GM23338 (cell line): ENCODE data around the gene RBM38. TPM values are rescaled to one million over a fixed set of nuclear protein-coding genes. Genes with fewer than 3 reads are reported as not detected.

Experiments used
- ATAC-seq: fragments of 200-7000 bp; cut with Tn5 transposase; 3 replicates; pipeline ENCODE4 v1.9.1; 2020
- DNase-seq: peaks from one replicate; pipeline ENCODE4 v3.0.0-alpha.2; 2015; ENCODE audit warnings: low spot score
- H2AFZ ChIP-seq: fragments of 200-600 bp; sonication (generic); 2 replicates; pipeline ENCODE4 v1.8.0; 2016; ENCODE audit warnings: antibody characterized with exemption, mild to moderate bottlenecking, moderate library complexity
- H3F3A ChIP-seq: fragments of 200-600 bp; sonication (generic); replicated peaks from 2 replicates; pipeline ENCODE4 v1.8.0; 2017; ENCODE audit warnings: antibody characterized with exemption, mixed run types, low read depth
- H3K27ac ChIP-seq: fragments of 200-600 bp; sonication (generic); 2 replicates; pipeline ENCODE4 v1.6.1; 2016; ENCODE audit warnings: low read depth
- H3K27me3 ChIP-seq: fragments of 200-600 bp; sonication (generic); 2 replicates; pipeline ENCODE4 v1.8.0; 2016; ENCODE audit warnings: mild to moderate bottlenecking, mixed run types, moderate library complexity; ENCODE audit not compliant: insufficient read depth
- H3K36me3 ChIP-seq: fragments of 200-600 bp; sonication (generic); 2 replicates; pipeline ENCODE4 v1.8.0; 2016; ENCODE audit warnings: mild to moderate bottlenecking; ENCODE audit not compliant: insufficient read depth
- H3K4me1 ChIP-seq: fragments of 200-600 bp; sonication (generic); 2 replicates; pipeline ENCODE4 v1.8.0; 2016; ENCODE audit warnings: mild to moderate bottlenecking, moderate library complexity; ENCODE audit not compliant: insufficient read depth
- H3K4me2 ChIP-seq: fragments of 200-600 bp; sonication (generic); 2 replicates; pipeline ENCODE4 v1.7.1; 2017; ENCODE audit warnings: mixed run types
- H3K4me3 ChIP-seq: fragments of 200-600 bp; sonication (generic); 2 replicates; pipeline ENCODE4 v1.6.1; 2016; ENCODE audit warnings: mixed run types
- H3K79me2 ChIP-seq: fragments of 200-600 bp; sonication (generic); replicated peaks from 2 replicates; pipeline ENCODE4 v1.8.0; 2017; ENCODE audit warnings: mild to moderate bottlenecking; ENCODE audit not compliant: insufficient read depth
- H3K9me2 ChIP-seq: fragments of 200-600 bp; sonication (generic); 2 replicates; pipeline ENCODE4 v1.8.0; 2017; ENCODE audit not compliant: insufficient read depth
- H4K20me1 ChIP-seq: fragments of 200-600 bp; sonication (generic); replicated peaks from 2 replicates; pipeline ENCODE4 v1.8.0; 2017; ENCODE audit warnings: mild to moderate bottlenecking; ENCODE audit not compliant: insufficient read depth
- H3K27ac Mint-ChIP-seq: 2 replicates; pipeline ENCODE4 v1.8.0; 2020; ENCODE audit warnings: inconsistent platforms, mild to moderate bottlenecking, moderate library complexity, mixed read lengths
- H3K27me3 Mint-ChIP-seq: 3 replicates; pipeline ENCODE4 v1.8.0; 2022; ENCODE audit warnings: low read depth, mild to moderate bottlenecking, moderate library complexity, mixed read lengths, inconsistent platforms; ENCODE audit not compliant: insufficient read depth, poor library complexity
- H3K36me3 Mint-ChIP-seq: 3 replicates; pipeline ENCODE4 v1.8.0; 2021; ENCODE audit warnings: low read depth, mild to moderate bottlenecking, inconsistent platforms, moderate library complexity, mixed read lengths
- H3K4me1 Mint-ChIP-seq: 3 replicates; pipeline ENCODE4 v1.8.0; 2020; ENCODE audit warnings: mild to moderate bottlenecking, inconsistent platforms, mixed read lengths
- H3K4me3 Mint-ChIP-seq: 3 replicates; pipeline ENCODE4 v1.8.0; 2021; ENCODE audit warnings: moderate library complexity, mild to moderate bottlenecking, inconsistent platforms, mixed read lengths
- H3K9me3 Mint-ChIP-seq: 3 replicates; pipeline ENCODE4 v1.8.0; 2020; ENCODE audit warnings: moderate library complexity, mild to moderate bottlenecking, inconsistent platforms, mixed read lengths
- CREB1 ChIP-seq: fragments of 250-450 bp; sonication (Bioruptor Pico); IDR thresholded peaks from 2 replicates; pipeline ENCODE4 v1.5.0; 2020; ENCODE audit warnings: low read depth, mild to moderate bottlenecking, moderate library complexity
- CTCF ChIP-seq, 2 experiments: fragments of 200-600 bp in 1 of 2; sonication (generic) in 1 of 2; conservative IDR thresholded peaks; 2 replicates each; pipeline versions ENCODE4 v1.5.1 to v1.6.1; 2016 to 2017; ENCODE audit warnings: antibody characterized with exemption in 2 of 2, low read depth in 2 of 2, mild to moderate bottlenecking in 2 of 2, moderate library complexity in 1 of 2
- ETS1 ChIP-seq: IDR thresholded peaks from 2 replicates; pipeline ENCODE4 v1.6.1; 2016; ENCODE audit warnings: antibody characterized with exemption
- EZH2 ChIP-seq: fragments of 200-600 bp; sonication (generic); IDR thresholded peaks from one replicate; pipeline ENCODE4 v1.8.0; 2017; ENCODE audit warnings: antibody characterized with exemption, mild to moderate bottlenecking, low read depth; ENCODE audit not compliant: unreplicated experiment
- EZH2phosphoT487 ChIP-seq: fragments of 200-600 bp; sonication (generic); IDR thresholded peaks from one replicate; pipeline ENCODE4 v1.8.1; 2018; ENCODE audit warnings: antibody characterized with exemption; ENCODE audit not compliant: unreplicated experiment
- JUNB ChIP-seq: IDR thresholded peaks from one replicate; pipeline ENCODE4 v1.6.1; 2016; ENCODE audit warnings: antibody characterized with exemption; ENCODE audit not compliant: unreplicated experiment
- NANOG ChIP-seq: IDR thresholded peaks from 2 replicates; pipeline ENCODE4 v1.6.1; 2016; ENCODE audit warnings: antibody characterized with exemption, borderline replicate concordance
- REST ChIP-seq: IDR thresholded peaks from one replicate; pipeline ENCODE4 v1.6.1; 2018; ENCODE audit warnings: antibody characterized with exemption; ENCODE audit not compliant: unreplicated experiment
- STAT1 ChIP-seq: IDR thresholded peaks from one replicate; pipeline ENCODE4 v1.6.1; 2016; ENCODE audit warnings: antibody characterized with exemption; ENCODE audit not compliant: unreplicated experiment
- ZNF114 ChIP-seq: fragments of 250-450 bp; sonication (Bioruptor Pico); IDR thresholded peaks from 2 replicates; pipeline ENCODE4 v1.5.0; 2020; ENCODE audit warnings: mild to moderate bottlenecking, moderate library complexity
- ZNF331 ChIP-seq: fragments of 250-450 bp; sonication (Bioruptor Pico); IDR thresholded peaks from 2 replicates; pipeline ENCODE4 v1.5.0; 2020; ENCODE audit warnings: low read depth, mild to moderate bottlenecking, moderate library complexity
- polyA plus RNA-seq: library from polyadenylated mRNA; unstranded; fragments of >200 nt; fragmentation: Nextera tagmentation; extraction: Ambion mirVana; gene quantifications from 2 replicates; pipeline ENCODE4 v1.2.1, GENCODE V29; 2016
- total RNA-seq: library from RNA; depleted of rRNA; stranded (reverse); fragments of >200 nt; shearing (Covaris generic); gene quantifications from 2 replicates; pipeline ENCODE4 v1.2.3, GENCODE V29; 2014

RBM38 gene
- total and polyA plus RNA-seq, 2 experiments from 2014 or later: 22.9 to 80.5 TPM

GRCh38 chr20:57385940-57386339, 5.3 kb upstream of the RBM38 start:
- Mint-ChIP-seq H3K27me3 (peaks cover 6% of the 10 kb centered on the region), H3K9me3 (no peaks in the 10 kb centered on the region), H3K36me3 (peaks cover 3% of the 10 kb centered on the region; the same call in 2 of the 3 replicates), H3K27ac (no peak overlapping the region), H3K4me1 (peaks cover 7% of the 10 kb centered on the region), H3K4me3 (no peak overlapping the region)
- no peaks in the 10 kb centered on the region for H3K36me3 ChIP-seq
- H3K79me2 ChIP-seq: no peaks in the 10 kb centered on the region
- H3K27me3 ChIP-seq: no peaks in the 10 kb centered on the region; the same call in 1 of the 2 replicates
- no peak overlapping the region for H2AFZ ChIP-seq
- ATAC-seq (no peak), DNase-seq (no peak)
- TF ChIP-seq CTCF (conservative IDR thresholded peaks at IDR 0.05; ENCODE audit: low read depth in 2 of 2) (no peak), CREB1 (CRISPR knock-in tag) (no peak), EZH2 (no peak), REST (no peak), EZH2phosphoT487 (no peak), JUNB (no peak), ZNF114 (no peak), NANOG (no peak)
- no peak overlapping the region for H3K4me3 ChIP-seq
- no peaks in the 10 kb centered on the region for H3F3A ChIP-seq
- H3K9me2 ChIP-seq: no peaks in the 10 kb centered on the region
- no peak overlapping the region for H3K4me2 ChIP-seq
- no peak overlapping the region for H3K27ac ChIP-seq
- H3K4me1 ChIP-seq: peaks cover 2% of the 10 kb centered on the region; the same call in 1 of the 2 replicates
- no peaks in the 10 kb centered on the region; the same call in 1 of the 2 replicates for H4K20me1 ChIP-seq

- Histone ChIP-seq H3F3A (no peaks in the 10 kb centered on the region), H2AFZ (no peak overlapping the region), H3K4me3 (no peak overlapping the region), H3K4me2 (no peak overlapping the region), H3K36me3 (no peaks in the 10 kb centered on the region), H3K27me3 (no peaks in the 10 kb centered on the region; the same call in 1 of the 2 replicates), H3K4me1 (peaks cover 2% of the 10 kb centered on the region; the same call in 1 of the 2 replicates), H3K27ac (no peak overlapping the region), H3K79me2 (no peaks in the 10 kb centered on the region), H4K20me1 (no peaks in the 10 kb centered on the region), H3K9me2 (no peaks in the 10 kb centered on the region)
- no peak overlapping the region for H3K4me3 Mint-ChIP-seq
- no peaks in the 10 kb centered on the region; the same call in 2 of the 3 replicates for H3K36me3 Mint-ChIP-seq
- TF ChIP-seq CTCF (conservative IDR thresholded peaks at IDR 0.05; ENCODE audit: low read depth in 2 of 2) (no peak), STAT1 (no peak), NANOG (no peak), ZNF114 (no peak), ZNF331 (CRISPR knock-in tag) (no peak), ETS1 (no peak), JUNB (no peak)
- H3K4me1 Mint-ChIP-seq: peaks cover 7% of the 10 kb centered on the region
- peaks cover 6% of the 10 kb centered on the region for H3K27me3 Mint-ChIP-seq
- ATAC-seq: no peak
- no peak overlapping the region for H3K27ac Mint-ChIP-seq
- no peak for DNase-seq
- no peaks in the 10 kb centered on the region for H3K9me3 Mint-ChIP-seq
These were observed 4.4 kb upstream of the RBM38 start for GRCh38 chr20:57386762-57387161.
